Esophagus squamous epithelium (tissue), 4 donors: ENCODE measurements around the gene RBM20.

ENCODE experiments used
- POLR2A ChIP-seq, 4 donors: fragments of 450-650 bp; IDR thresholded peaks; one replicate each; pipeline ENCODE4 v1.6.1; 2017; ENCODE audit warnings: antibody characterized with exemption in 4 of 4, mild to moderate bottlenecking in 4 of 4, moderate library complexity in 3 of 4
- TF ChIP-seq, protein P1 (sequence below), 6 experiments: fragments of 450-650 bp in 4 of 6; fragments of 200-600 bp in 2 of 6; sonication (generic) in 2 of 6; IDR thresholded peaks; one replicate each; pipeline ENCODE4 v1.5.1; 2016 to 2019; ENCODE audit warnings: antibody characterized with exemption in 6 of 6, mild to moderate bottlenecking in 4 of 6, moderate library complexity in 4 of 6

DNA sequence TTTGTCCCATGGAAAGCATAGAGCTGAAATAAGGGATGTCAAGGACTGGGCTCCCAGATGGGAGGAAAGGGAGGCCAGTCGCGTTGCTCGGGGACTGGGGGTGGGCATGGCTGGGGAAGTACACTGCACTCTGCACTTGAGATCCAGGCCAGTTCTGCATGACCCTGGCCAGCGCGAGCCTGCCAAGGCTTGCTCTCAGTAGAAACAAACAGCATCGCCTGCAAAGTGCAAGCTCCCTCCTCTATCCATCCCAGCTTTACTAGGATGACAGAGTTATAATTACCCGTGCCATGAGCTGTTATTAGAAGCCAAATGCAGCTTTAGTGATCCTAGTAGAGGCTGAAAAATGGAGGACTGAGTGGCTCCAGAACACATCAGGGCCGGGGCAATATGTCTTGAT is 183.7 kb downstream of the RBM20 start:
- TF ChIP-seq, protein P1, sequence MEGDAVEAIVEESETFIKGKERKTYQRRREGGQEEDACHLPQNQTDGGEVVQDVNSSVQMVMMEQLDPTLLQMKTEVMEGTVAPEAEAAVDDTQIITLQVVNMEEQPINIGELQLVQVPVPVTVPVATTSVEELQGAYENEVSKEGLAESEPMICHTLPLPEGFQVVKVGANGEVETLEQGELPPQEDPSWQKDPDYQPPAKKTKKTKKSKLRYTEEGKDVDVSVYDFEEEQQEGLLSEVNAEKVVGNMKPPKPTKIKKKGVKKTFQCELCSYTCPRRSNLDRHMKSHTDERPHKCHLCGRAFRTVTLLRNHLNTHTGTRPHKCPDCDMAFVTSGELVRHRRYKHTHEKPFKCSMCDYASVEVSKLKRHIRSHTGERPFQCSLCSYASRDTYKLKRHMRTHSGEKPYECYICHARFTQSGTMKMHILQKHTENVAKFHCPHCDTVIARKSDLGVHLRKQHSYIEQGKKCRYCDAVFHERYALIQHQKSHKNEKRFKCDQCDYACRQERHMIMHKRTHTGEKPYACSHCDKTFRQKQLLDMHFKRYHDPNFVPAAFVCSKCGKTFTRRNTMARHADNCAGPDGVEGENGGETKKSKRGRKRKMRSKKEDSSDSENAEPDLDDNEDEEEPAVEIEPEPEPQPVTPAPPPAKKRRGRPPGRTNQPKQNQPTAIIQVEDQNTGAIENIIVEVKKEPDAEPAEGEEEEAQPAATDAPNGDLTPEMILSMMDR (IDR thresholded peaks at IDR 0.05), result no peak
- no peak for TF ChIP-seq POLR2A (IDR thresholded peaks at IDR 0.05)
